MM.1S (cell line): ENCODE measurements around the gene STK38L.
A peak's percentile ranks its signal among the peaks of the same experiment; 100 is the strongest.

ENCODE experiments used
- DNase-seq: peaks from one replicate; pipeline ENCODE4 v3.0.0-alpha.2; 2015
- H2AFZ ChIP-seq: fragments of 300-600 bp; sonication (generic); 2 replicates; pipeline ENCODE4 v1.6.0; 2016; ENCODE audit warnings: antibody characterized with exemption, low read length
- H3F3A ChIP-seq: fragments of 300-600 bp; sonication (generic); 2 replicates; pipeline ENCODE4 v1.6.1; 2016; ENCODE audit warnings: mild to moderate bottlenecking, antibody characterized with exemption, low read length, moderate library complexity, mixed read lengths; ENCODE audit not compliant: insufficient read depth
- H3K27ac ChIP-seq: fragments of 300-600 bp; sonication (generic); 2 replicates; pipeline ENCODE4 v1.5.1; 2016; ENCODE audit warnings: mild to moderate bottlenecking, low read length
- H3K27me3 ChIP-seq: fragments of 300-600 bp; sonication (generic); replicated peaks from 2 replicates; pipeline ENCODE4 v1.6.0; 2016; ENCODE audit warnings: low read length; ENCODE audit not compliant: insufficient read depth
- H3K36me3 ChIP-seq: fragments of 300-600 bp; sonication (generic); replicated peaks from 2 replicates; pipeline ENCODE4 v1.6.1; 2016; ENCODE audit warnings: mild to moderate bottlenecking, low read length, mixed read lengths; ENCODE audit not compliant: insufficient read depth
- H3K4me1 ChIP-seq: fragments of 300-600 bp; sonication (generic); 2 replicates; pipeline ENCODE4 v1.6.1; 2016; ENCODE audit warnings: low read length, mixed read lengths
- H3K4me2 ChIP-seq: fragments of 300-600 bp; sonication (generic); 2 replicates; pipeline ENCODE4 v1.6.0; 2016; ENCODE audit warnings: low read depth, low read length
- H3K4me3 ChIP-seq: fragments of 300-600 bp; sonication (generic); 2 replicates; pipeline ENCODE4 v1.5.1; 2016; ENCODE audit warnings: low read length, mixed read lengths
- H3K79me2 ChIP-seq: fragments of 300-600 bp; sonication (generic); 2 replicates; pipeline ENCODE4 v1.6.1; 2016; ENCODE audit warnings: mixed run types, low read length, mixed read lengths
- H3K9ac ChIP-seq: fragments of 300-600 bp; sonication (generic); 2 replicates; pipeline ENCODE4 v1.6.1; 2016; ENCODE audit warnings: low read length, mixed read lengths
- H3K9me2 ChIP-seq: fragments of 300-600 bp; sonication (generic); replicated peaks from 2 replicates; pipeline ENCODE4 v1.6.1; 2016; ENCODE audit warnings: mild to moderate bottlenecking, low read length, mixed read lengths; ENCODE audit not compliant: insufficient read depth
- H3K9me3 ChIP-seq: fragments of 300-600 bp; sonication (generic); replicated peaks from 2 replicates; pipeline ENCODE4 v1.6.1; 2016; ENCODE audit warnings: mild to moderate bottlenecking, low read length, mixed read lengths; ENCODE audit not compliant: insufficient read depth
- H4K20me1 ChIP-seq: fragments of 300-600 bp; sonication (generic); 2 replicates; pipeline ENCODE4 v1.6.1; 2016; ENCODE audit warnings: mild to moderate bottlenecking, low read length, moderate library complexity, mixed read lengths; ENCODE audit not compliant: insufficient read depth
- CTCF ChIP-seq: fragments of 300-600 bp; sonication (generic); IDR thresholded peaks from 2 replicates; pipeline ENCODE4 v1.5.1; 2016; ENCODE audit warnings: antibody characterized with exemption, low read length, mixed read lengths
- EZH2 ChIP-seq: fragments of 300-600 bp; sonication (generic); optimal IDR thresholded peaks from 2 replicates; pipeline ENCODE3; 2017; ENCODE audit warnings: low read depth, mild to moderate bottlenecking, antibody characterized with exemption, low read length, mixed read lengths
- EZH2phosphoT487 ChIP-seq: fragments of 300-600 bp; sonication (generic); IDR thresholded peaks from 2 replicates; pipeline ENCODE4 v1.6.1; 2018; ENCODE audit warnings: antibody characterized with exemption, low read length

STK38L gene

GRCh38 chr12:27330846-27331245 is 86.8 kb downstream of the STK38L start:
- H3K9me2 ChIP-seq, result no peaks in the 10 kb centered on the region
- no peak for TF ChIP-seq CTCF
- no peak for TF ChIP-seq EZH2phosphoT487
- TF ChIP-seq EZH2, result no peak
- peaks cover 26% of the 10 kb centered on the region for H3K79me2 ChIP-seq
- peaks cover 28% of the 10 kb centered on the region for H3K4me1 ChIP-seq
- H2AFZ ChIP-seq, result peak overlapping the region; percentile 99
- peak overlapping the region; percentile 81; the same call in 1 of the 2 replicates for H3K27ac ChIP-seq
- H3F3A ChIP-seq, result peaks cover 30% of the 10 kb centered on the region
- no peaks in the 10 kb centered on the region for H3K36me3 ChIP-seq
- H3K9me3 ChIP-seq, result no peaks in the 10 kb centered on the region
- no peak for DNase-seq
- H3K27me3 ChIP-seq, result no peaks in the 10 kb centered on the region
- peak overlapping the region; percentile 87 for H3K4me2 ChIP-seq
- H4K20me1 ChIP-seq, result no peaks in the 10 kb centered on the region; the same call in 1 of the 2 replicates
- H3K9ac ChIP-seq, result peak overlapping the region; percentile 77; the same call in 1 of the 2 replicates
- H3K4me3 ChIP-seq, result peak overlapping the region; percentile 93

GRCh38 chr12:27331291-27331926 is 87.3 kb downstream of the STK38L start:
- H3K9me3 ChIP-seq, result no peaks in the 10 kb centered on the region

GRCh38 chr12:27331927-27332324 is 87.8 kb downstream of the STK38L start:
- Histone ChIP-seq H3K4me1 (peaks cover 28% of the 10 kb centered on the region), H3K9me3 (no peaks in the 10 kb centered on the region), H3K4me2 (peak overlapping the region; percentile 87), H3K4me3 (peak overlapping the region; percentile 93), H3K27ac (peak overlapping the region; percentile 81), H2AFZ (peak overlapping the region; percentile 99), H3F3A (peaks cover 28% of the 10 kb centered on the region), H3K9me2 (no peaks in the 10 kb centered on the region), H3K27me3 (no peaks in the 10 kb centered on the region), H4K20me1 (no peaks in the 10 kb centered on the region; the same call in 1 of the 2 replicates), H3K79me2 (peaks cover 34% of the 10 kb centered on the region), H3K36me3 (no peaks in the 10 kb centered on the region), H3K9ac (peak overlapping the region; percentile 77)
- no peak for DNase-seq
- TF ChIP-seq EZH2phosphoT487 (no peak), EZH2 (no peak), CTCF (no peak)

More at GRCh38 chr12:27331291-27331926, 87.3 kb downstream of the STK38L start:
- H3K4me2 ChIP-seq, result peak overlapping the region; percentile 87
- H3K27ac ChIP-seq, result peak overlapping the region; percentile 81
- H3K4me1 ChIP-seq, result peaks cover 28% of the 10 kb centered on the region
- H2AFZ ChIP-seq, result peak overlapping the region; percentile 99
- peaks cover 32% of the 10 kb centered on the region for H3K79me2 ChIP-seq
- peak overlapping the region; percentile 93 for H3K4me3 ChIP-seq
- no peaks in the 10 kb centered on the region for H3K9me2 ChIP-seq
- H3F3A ChIP-seq, result peaks cover 28% of the 10 kb centered on the region
- no peaks in the 10 kb centered on the region for H3K27me3 ChIP-seq
- H4K20me1 ChIP-seq, result no peaks in the 10 kb centered on the region; the same call in 1 of the 2 replicates
- no peaks in the 10 kb centered on the region for H3K36me3 ChIP-seq
- TF ChIP-seq EZH2 (no peak), EZH2phosphoT487 (no peak), CTCF (no peak)
- H3K9ac ChIP-seq, result peak overlapping the region; percentile 77
- DNase-seq, result peak; percentile 63
